Stimulated activated CD8-positive, alpha-beta memory T cell treated with anti-CD3 and anti-CD28 coated beads, Interleukin-7, amount 100 ng/mL, for 1 hour (primary cell): ENCODE measurements around the gene POP5.
"Not testable (repeated sequence)": the region's sequence is repeated elsewhere in the genome, so short reads cannot be mapped to it uniquely, and the experiment has no call there.

Experiments
- DNase-seq, 2 donors: peaks; one replicate each; pipeline ENCODE4 v3.0.0-alpha.2; 2020; ENCODE audit warnings: low read depth in 2 of 2

Gene POP5

GRCh38 chr12:120580787-120581723, at the start of gene POP5:
Gene POP5, minus strand, starts transcription at chr12:120581402. Its CDS starts 40 bp downstream, at chr12:120581362.
- peak; percentile 86 to 87 for DNase-seq

- DNase-seq, result no peak
These were observed 49.1 kb upstream of the POP5 start for GRCh38 chr12:120630104-120630892.

- no peak for DNase-seq
These were observed 47.7 kb upstream of the POP5 start for GRCh38 chr12:120628919-120629318.

GRCh38 chr12:120625557-120626419, 44.6 kb upstream of the POP5 start:
- DNase-seq, result no peak

GRCh38 chr12:120620624-120621023, 39.4 kb upstream of the POP5 start:
- no peak for DNase-seq

- no peak for DNase-seq
These were observed 37.9 kb upstream of the POP5 start for GRCh38 chr12:120618954-120619615.

GRCh38 chr12:120617767-120618166, 36.6 kb upstream of the POP5 start:
- DNase-seq, result not testable (repeated sequence)

GRCh38 chr12:120617193-120617592, 36.0 kb upstream of the POP5 start:
- DNase-seq, result not testable (repeated sequence)

GRCh38 chr12:120614848-120615247, 33.6 kb upstream of the POP5 start:
- DNase-seq, result no peak

- not testable (repeated sequence) for DNase-seq
These were observed 30.3 kb upstream of the POP5 start for GRCh38 chr12:120611534-120611933.

- no peak for DNase-seq
These were observed 29.4 kb upstream of the POP5 start for GRCh38 chr12:120610560-120610959.

- DNase-seq, result not testable (repeated sequence)
These were observed 21.2 kb upstream of the POP5 start for GRCh38 chr12:120602416-120602815.

GRCh38 chr12:120599672-120600552, 18.7 kb upstream of the POP5 start:
- DNase-seq, result no peak

- DNase-seq, result no peak
These were observed 17.7 kb upstream of the POP5 start for GRCh38 chr12:120598674-120599463.

GRCh38 chr12:120597861-120598260, 16.7 kb upstream of the POP5 start:
- no peak for DNase-seq

GRCh38 chr12:120596901-120597300, 15.7 kb upstream of the POP5 start:
- no peak for DNase-seq

GRCh38 chr12:120592121-120593049, 11.2 kb upstream of the POP5 start:
- DNase-seq, result no peak

GRCh38 chr12:120590741-120591407, 9.7 kb upstream of the POP5 start:
- DNase-seq, result no peak
